ENCODE results near the gene TKFC. TPM values are rescaled to one million over a fixed set of nuclear protein-coding genes. Genes with fewer than 3 reads are reported as not detected.

TKFC gene
- total RNA-seq, 1 experiment from 2014 or later, result 15.1 TPM

- DNase-seq (ENCODE audit: low spot score), result no peak
Measured at GRCh38 chr11:61345170-61345610, 12.2 kb downstream of the TKFC start.

GRCh38 chr11:61345954-61346843 is 13.2 kb downstream of the TKFC start:
- no peak for DNase-seq (ENCODE audit: low spot score)

- no peak for DNase-seq (ENCODE audit: low spot score)
Measured at GRCh38 chr11:61347916-61348461, 15.0 kb downstream of the TKFC start.

- no peak for DNase-seq (ENCODE audit: low spot score)
Measured at GRCh38 chr11:61349189-61349751, 16.2 kb downstream of the TKFC start.

- no peak for DNase-seq (ENCODE audit: low spot score)
Measured at GRCh38 chr11:61349916-61350315, 16.9 kb downstream of the TKFC start.

GRCh38 chr11:61350336-61350735 is 17.3 kb downstream of the TKFC start:
- no peak for DNase-seq (ENCODE audit: low spot score)

GRCh38 chr11:61350803-61351202 is 17.8 kb downstream of the TKFC start:
- DNase-seq (ENCODE audit: low spot score), result no peak

GRCh38 chr11:61352038-61352437 is 19.0 kb downstream of the TKFC start:
- DNase-seq (ENCODE audit: low spot score), result no peak

GRCh38 chr11:61353131-61354067 is 20.4 kb downstream of the TKFC start:
- no peak for DNase-seq (ENCODE audit: low spot score)

GRCh38 chr11:61354208-61354607 is 21.2 kb downstream of the TKFC start:
- DNase-seq (ENCODE audit: low spot score), result no peak

- DNase-seq (ENCODE audit: low spot score), result no peak
Measured at GRCh38 chr11:61356706-61357105, 23.7 kb downstream of the TKFC start.

GRCh38 chr11:61357233-61357893 is 24.3 kb downstream of the TKFC start:
- no peak for DNase-seq (ENCODE audit: low spot score)

- DNase-seq (ENCODE audit: low spot score), result no peak
Measured at GRCh38 chr11:61357894-61358239, 24.8 kb downstream of the TKFC start.

GRCh38 chr11:61358566-61358965 is 25.5 kb downstream of the TKFC start:
- no peak for DNase-seq (ENCODE audit: low spot score)

- no peak for DNase-seq (ENCODE audit: low spot score)
Measured at GRCh38 chr11:61359516-61359915, 26.5 kb downstream of the TKFC start.

GRCh38 chr11:61361237-61361740 is 28.3 kb downstream of the TKFC start:
- DNase-seq (ENCODE audit: low spot score), result no peak

GRCh38 chr11:61361741-61362541 is 28.9 kb downstream of the TKFC start, which contains the start of the genes CYB561A3 and TMEM138:
Gene CYB561A3 (minus strand): TSS chr11:61361882. CDS start chr11:61356713, 5,169 bp downstream.
Gene TMEM138 (plus strand): TSS chr11:61362374. CDS start chr11:61364391, 2,017 bp downstream.
- DNase-seq (ENCODE audit: low spot score), result peak; percentile 88

- DNase-seq (ENCODE audit: low spot score), result no peak
Measured at GRCh38 chr11:61362542-61362875, 29.5 kb downstream of the TKFC start.

GRCh38 chr11:61364012-61364675 is 31.1 kb downstream of the TKFC start:
- no peak for DNase-seq (ENCODE audit: low spot score)

- DNase-seq (ENCODE audit: low spot score), result no peak
Measured at GRCh38 chr11:61367406-61367805, 34.4 kb downstream of the TKFC start.
